DMS153 treated with DMSO at 0.1 percent for 48 hours (cell line): ENCODE measurements around the gene CAND2.
"Not testable (repeated sequence)": the region's sequence is repeated elsewhere in the genome, so short reads cannot be mapped to it uniquely, and the experiment has no call there.

ENCODE experiments used
- DNase-seq: peaks from one replicate; lab custom pipeline; 2025; ENCODE audit not compliant: unreplicated experiment; lab: John Stamatoyannopoulos, UW

Gene CAND2

DNA sequence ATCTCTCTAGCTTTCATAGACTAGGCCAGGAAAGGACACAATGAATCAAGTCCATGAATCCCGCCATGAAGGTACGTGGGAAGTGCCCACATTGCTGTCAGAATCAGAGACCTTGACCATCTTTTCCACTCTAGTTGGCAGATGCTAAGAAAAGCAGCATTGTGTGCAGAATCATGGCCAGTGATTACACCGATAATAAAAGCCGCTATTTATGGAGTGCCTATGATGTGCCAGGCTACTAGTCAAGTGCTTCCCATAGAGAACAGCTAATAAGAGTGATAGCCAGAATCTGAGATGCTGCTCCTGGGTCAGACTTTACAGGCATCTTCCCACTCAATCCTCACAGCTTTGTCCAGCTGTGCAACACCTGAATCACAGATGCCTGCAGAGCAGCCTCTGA lies 58.1 kb downstream of the CAND2 start:
- no peak for DNase-seq

DNA sequence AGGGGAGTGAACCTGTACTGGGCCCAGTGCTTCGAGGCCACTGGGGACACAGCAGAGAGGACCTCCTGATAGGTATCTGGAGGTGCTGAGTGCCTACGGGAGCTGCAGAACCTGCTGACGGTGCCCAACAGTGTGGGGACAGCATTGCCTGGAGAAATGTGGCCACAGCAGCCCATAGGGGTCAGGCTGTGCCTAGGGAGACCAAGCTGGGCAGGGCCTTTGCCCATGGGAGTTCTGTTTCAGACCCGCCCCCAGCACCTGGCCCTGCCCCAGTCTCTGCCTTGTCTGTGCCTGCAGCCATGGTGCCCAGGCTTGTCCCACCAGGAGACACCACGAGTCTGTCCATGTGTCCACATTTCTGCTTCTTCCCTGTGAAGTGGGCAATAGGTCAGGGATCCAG lies 60.1 kb downstream of the CAND2 start:
- DNase-seq, result no peak

DNA sequence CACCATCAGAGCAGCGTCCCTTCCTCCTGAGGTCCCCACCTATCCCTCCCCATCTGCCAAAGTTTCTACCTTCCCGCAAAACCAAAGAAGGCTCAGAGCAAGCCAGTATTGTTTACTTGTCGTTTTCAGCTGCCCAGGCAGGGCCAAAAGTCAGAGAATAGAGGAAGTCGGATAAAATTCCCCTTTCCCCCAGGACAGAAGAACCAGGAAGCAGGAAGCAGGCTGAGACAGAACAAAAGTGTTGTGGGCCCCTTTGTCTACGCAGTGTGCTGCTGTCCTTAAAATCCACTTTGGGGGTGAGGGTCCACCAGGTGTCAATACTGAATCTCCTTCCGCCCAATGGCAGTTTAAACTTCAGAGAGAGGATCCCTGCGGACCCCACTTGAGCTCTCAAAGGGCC lies 63.4 kb downstream of the CAND2 start:
- no peak for DNase-seq

DNA sequence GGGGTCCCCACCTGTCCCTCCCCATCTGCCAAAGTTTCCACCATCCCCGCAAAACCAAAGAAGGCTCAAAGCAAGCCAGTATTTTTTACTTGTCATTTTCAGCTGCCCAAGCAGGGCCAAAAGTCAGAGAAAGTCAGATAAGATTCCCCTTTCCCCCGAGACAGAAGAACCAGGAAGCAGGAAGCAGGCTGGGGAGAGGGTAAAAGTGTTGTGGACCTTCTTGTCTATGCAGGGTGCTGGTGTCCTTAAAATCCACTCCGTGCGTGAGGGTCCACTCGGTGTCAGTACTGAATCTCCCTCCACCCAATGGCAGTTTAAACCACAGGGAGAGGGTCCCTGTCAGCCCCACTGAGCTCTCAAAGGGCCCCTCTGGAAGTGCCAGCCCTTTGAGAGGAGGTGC lies 65.1 kb downstream of the CAND2 start:
- DNase-seq, result no peak

DNA sequence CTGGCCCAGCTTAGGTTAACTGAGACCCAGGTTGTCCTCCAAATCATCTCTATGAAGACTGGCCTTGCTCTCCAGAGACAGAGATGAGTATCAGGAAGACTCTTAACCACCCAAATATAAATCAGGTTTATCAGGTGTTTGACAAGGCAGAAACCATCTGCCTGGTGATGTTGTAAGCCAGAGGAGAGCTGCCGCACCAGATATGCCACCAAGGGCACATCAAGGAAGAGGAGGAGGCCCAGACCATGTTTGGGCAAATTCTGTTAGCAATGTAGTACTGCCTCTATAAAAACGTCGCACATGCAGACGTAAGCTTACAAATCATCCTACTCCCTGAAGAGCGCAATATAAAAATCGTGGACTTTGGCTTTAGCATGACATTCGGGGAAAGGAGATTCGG lies 65.9 kb downstream of the CAND2 start:
- no peak for DNase-seq

DNA sequence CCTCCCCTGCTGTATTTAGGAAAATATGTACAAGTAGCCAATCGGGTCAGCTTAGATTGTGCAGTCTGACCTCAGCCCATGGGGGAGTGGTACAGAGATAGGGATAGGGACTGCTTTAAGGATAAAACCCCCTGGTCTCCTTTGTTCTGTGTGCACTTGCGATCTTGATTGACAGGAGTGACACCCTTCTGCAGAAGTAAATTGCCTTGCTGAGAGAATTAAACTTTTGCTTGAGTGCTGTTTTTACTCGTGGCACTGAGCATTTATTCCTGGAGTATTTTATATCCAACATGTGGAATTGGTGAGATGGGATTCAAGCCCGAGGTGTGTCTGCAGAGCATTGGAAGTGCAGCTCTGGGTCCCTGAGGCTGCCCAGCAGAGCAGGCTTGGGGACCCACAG lies 68.8 kb downstream of the CAND2 start:
- DNase-seq, result no peak

DNA sequence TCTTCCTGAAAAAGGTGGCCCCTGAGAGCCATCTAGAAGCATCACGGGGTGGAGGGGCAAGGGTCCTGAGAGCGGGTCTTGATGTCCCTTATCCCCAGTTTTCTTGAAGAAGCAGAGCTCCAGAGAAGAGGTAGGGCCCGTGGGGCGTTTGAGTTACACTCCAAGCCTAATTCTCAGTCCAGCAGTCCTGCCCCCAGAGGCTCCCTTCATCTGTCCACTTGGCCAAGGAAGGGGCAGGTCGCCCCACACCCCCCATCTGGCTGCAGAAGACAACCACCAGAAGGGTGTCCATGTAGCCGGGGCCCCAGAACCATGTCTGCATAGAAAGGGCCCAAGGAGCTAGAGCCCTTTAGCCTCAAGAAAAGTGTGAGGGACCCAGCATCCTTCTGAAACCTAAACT lies 70.4 kb downstream of the CAND2 start:
- DNase-seq, result no peak

DNA sequence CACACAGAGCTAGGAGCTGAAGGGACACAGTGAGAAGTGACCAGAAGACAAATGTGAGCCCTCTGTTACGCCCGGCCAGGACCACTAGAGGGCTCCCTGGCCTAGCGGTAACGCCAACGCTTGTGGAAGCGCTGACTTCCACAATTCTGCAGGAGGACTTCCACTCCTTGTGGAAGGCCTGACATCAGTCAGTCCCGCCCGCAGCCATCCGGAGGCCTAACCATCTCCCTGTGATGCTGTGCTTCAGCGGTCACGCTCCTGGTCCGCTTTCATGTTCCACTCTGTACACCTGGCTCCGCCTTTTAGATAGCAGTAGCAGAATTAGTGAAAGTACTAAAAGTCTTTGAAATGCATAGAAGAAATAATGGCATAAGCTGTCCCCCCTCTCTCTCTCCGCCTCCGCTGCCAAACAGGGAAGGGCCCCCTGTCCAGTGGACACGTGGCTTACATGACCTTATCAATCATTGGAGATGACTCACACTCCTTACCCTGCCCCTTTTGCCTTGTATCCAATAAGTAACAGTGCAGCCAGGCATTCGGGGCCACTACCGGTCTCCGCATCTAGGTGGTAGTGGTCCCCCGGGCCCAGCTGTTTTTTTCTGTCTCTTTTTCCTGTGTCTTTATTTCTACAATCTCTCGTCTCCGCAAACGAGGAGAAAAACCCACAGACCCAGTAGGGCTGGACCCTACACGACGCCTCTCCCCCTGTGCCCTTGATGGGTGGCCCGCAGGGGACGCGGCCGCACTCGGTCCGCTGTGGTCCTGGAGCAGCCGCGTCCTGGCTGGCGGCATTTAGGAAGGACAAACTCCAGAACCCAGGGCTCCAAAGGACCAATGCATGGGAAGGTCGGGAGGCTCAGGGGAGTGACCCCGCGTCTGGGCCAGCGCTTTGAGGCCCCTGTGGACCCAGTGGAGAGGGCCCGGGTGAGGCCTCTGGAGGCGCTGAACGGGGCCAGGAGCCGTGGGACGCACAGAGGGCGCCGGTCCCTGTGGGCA lies 71.9 kb downstream of the CAND2 start:
- peak; percentile 8 for DNase-seq

DNA sequence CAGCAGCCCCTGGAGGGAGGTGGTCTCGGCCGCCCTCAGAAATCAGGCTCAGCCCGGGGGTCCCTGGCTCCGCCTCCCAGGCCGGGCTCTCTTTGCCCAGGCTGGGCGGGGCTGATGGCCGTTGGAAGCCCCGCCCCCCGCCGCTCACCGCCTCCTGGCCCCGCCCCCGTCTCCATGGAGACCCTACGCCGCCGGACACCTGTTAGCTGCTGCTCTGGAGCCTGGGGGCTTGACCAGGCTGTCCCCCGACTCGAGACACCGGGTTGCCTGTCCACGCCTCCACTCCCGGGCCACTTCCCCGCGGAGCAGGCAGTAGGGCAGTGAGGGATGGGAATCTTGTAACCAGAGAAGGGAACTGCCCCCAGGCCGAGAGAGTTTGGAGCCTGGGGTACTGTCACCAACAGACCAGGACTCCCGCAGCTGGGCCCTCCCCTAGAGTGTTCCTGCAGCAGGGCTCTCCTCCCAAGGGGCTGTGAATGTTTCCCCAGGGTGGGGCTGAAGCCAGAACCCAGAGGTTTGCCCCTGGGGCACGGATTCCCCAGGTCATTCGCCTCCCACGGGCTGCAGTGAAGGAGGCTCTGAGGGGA lies 72.6 kb downstream of the CAND2 start:
- no peak for DNase-seq

DNA sequence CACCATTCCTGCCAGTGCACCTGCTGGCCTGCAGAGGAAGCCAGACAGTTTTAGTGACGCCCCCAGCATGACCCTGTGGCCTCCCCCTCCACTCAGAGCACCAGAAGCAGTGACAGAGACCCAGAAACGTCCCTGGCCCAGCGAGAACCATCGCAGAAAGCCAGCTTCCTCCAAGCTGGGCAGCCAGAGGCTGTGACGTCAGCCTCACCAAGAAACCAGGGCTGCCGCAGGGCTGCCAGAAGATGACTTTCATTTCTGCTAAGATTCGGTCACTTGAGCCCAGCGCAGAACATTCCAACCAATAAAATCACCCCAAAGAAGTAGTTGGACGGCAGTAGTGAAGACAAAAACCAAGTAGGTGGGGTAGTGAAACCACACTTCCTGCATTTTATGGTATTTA lies 74.5 kb downstream of the CAND2 start:
- no peak for DNase-seq

DNA sequence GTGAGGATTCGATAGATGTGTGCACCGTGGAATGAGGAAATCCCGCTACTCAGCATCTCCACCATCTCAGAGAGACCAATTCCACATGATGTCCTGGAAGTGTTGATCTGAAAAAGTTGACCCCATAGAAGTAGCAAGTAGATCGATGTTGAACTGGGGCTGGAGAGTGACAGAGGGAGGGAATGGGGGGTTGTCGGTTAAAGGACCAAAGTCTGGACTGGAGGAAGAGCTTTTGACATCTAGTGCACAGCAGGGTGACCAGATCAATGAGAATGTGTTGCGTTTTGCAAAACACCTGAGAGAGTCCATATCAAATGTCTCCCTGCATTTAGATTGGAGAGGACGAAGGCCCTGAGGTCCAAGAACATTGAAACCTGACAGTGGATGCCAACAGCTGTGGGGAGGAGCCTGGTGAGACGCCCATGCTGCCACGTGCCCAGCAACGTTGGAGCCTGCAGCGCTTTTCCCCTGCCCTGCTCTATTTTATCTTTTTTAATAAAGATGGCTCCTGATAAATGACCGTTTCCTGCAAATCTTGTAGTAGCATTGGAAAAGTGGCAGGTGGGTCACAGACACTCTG lies 75.0 kb downstream of the CAND2 start:
- DNase-seq, result no peak

DNA sequence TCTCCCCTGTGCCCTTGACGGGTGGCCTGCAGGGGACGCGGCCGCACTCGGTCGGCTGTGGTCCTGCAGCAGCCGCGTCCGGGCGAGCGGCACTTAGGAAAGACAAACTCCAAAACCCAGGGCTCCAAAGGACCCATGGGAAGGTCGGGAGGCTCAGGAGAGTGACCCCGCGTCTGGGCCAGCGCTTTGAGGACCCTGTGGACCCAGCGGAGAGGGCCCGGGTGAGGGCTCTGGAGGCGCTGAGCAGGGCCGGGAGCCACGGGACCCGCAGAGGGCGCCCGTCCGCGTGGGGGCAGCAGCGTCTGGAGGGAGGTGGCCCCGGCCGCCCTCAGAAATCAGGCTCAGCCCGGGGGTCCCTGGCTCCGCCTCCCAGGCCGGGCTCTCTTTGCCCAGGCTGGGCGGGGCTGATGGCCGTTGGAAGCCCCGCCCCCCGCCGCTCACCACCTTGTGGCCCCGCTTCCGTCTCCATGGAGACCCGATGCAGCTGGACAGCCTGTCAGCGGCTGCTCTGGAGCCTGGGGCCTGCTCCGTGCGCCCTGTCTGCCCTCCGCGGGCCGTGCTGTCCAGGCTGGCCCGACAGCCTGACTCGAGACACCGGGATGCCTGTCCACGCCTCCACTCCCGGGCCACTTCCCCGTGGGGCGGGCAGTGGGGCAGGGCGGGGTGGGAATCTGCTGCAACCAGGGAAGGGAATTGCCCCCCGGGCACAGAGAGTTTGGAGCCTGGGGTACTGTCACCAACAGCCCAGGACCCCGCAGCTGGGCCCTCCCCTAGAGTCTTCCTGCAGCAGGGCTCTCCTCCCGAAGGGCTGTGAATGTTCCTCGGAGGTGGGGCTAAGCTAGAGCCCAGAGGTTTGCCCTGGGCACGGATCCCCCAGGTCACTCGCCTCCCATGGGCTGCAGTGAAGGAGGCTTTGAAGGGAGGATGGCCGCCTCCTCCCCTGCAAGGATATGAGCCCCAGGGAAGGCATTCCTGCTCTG lies 79.7 kb downstream of the CAND2 start:
- no peak for DNase-seq

DNA sequence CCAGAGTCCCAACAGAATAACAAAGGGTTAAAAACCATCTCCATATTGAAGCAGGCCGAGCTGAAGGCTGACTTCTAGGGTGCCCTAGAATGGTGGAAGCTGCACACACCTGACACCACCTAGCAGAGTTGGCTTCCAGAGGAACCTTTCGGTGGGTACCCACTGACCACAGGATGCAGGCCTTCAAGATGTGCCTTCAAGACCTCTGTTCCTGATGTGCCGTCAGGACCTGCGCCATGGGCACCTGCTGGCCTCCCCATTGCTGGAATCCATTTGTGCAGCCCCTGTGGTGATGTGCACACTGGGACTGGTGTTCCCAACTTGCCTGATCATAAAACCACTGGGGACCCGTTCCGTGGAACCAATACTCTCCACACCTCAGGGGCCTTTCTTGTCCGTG lies 80.6 kb downstream of the CAND2 start:
- no peak for DNase-seq

DNA sequence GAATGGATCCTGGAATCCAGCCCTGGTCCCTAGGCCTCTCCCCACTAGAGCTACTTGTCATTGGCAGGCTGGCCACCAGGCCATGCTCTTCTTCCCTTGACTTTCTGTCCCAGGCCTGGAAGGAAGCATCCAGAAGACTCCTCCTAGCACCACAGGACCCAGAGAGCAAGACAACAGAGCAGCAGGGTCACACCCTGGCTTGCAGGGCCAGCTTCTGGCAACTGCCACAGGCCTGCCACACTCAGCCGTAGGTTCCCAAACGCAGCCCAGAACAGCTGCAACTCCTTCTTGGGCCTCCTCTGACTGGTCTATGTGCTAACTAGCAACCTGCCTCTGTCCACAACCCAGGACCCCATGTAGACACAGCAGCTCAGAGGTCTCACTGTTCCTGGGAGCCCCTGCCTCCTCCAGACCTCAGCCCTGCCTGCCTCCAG lies 81.7 kb downstream of the CAND2 start:
- DNase-seq, result no peak

DNA sequence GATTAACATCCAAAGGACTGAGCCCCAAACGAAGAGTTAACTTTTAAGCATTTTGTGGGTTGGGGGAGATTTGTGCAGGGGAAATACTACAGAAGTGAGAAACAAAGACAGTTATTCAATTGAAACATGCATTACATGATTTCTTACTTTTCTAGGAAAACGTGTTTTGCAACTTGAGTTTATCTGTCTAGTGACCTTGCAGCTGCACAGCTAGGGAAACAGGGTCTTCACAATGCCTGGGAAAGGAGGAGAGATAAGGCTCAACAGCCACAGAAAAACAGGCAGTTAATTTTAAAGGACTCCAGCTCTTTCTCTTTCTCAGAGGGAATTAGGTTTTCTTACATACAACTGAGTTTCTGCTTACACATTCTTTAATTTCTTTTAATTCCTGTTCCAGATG lies 82.3 kb downstream of the CAND2 start:
- DNase-seq, result not testable (repeated sequence)

DNA sequence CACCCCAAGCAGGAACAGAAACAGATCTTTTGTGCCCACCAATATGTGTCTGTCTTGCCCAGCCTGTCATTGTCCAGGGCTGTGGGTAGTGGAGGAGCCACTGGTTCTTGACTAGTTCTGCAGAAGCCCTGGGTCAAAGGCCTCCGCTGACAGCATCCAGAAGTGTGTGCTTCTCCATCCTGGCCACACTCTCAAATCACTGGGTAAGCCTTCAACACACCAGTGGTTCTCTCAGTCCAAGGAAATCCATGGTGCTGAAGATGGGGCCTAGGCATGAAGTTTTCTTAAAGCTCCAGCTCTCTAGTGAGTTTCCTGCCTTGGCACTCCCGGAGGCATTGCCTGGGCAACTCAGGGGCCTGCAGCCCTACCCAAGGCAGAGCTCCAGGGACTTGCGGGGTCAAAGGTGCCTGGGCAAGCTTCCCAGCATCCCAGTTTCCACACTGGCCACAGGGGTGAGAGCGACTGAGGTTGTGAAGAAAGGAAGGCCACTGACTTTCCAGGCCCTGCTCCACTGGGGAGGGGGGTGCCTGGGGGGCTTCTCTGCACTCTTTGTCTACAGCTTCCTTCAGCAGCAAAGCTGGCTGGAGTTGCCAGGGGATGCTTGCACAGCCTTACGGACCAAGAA lies 82.8 kb downstream of the CAND2 start:
- no peak for DNase-seq

DNA sequence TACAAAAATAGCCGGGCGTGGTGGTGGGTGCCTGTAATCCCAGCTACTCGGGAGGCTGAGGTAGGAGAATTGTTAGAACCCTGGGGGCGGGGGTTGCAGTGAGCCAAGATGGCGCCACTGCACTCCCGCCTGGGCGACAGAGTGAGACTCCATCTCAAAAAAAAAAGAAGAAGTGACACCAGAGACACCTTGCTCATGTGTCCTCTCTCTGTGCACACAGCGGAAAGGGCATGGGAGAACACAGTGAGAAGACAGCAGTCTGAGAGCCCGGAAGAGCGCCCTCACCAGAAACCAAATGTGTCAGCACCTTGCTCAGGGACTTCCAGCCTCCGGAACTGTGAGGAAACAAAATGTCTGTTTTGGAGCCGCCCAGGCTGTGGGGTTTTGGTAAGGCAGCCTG lies 85.4 kb downstream of the CAND2 start:
- not testable (repeated sequence) for DNase-seq

DNA sequence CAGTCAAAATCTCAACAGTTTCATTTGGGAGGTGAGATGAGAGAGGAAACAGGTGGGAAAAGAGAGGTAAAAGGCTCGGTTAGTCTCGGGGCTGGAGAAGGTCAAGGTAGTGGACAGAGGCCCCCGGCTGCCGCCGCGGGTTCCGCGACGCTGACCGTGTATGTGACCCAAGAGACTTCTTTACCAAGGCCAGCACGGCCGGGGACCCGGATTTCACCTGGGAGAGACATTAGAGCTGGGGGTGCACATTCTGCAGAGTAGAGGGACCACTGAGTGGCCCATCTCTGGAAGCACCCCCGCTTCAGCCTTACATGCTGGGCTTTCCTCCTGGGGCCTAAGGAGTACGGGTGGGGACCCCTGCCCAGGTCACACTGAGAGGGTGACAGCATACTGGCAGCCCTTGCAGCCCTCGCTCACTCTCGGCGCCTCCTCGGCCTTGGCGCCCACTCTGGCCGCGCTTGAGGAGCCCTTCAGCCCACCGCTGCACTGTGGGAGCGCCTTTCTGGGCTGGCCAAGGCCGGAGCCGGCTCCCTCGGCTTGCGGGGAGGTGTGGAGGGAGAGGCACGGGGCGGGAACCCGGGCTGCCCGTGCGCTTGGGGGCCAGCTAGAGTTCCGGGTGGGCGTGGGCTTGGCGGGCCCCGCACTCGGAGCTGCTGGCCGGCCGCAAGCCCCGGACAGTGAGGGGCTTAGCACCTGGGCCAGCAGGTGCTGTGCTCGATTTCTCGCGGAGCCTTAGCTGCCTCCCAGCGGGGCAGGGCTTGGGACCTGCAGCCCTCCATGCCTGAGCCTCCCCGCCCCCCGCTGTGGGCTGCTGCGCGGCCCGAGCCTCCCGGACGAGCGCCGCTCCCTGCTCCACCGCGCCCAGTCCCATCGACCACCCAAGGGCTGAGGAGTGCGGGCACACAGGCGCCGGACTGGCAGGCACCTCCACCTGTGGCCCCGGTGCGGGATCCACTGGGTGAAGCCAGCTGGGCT lies 86.1 kb downstream of the CAND2 start:
- DNase-seq, result no peak

DNA sequence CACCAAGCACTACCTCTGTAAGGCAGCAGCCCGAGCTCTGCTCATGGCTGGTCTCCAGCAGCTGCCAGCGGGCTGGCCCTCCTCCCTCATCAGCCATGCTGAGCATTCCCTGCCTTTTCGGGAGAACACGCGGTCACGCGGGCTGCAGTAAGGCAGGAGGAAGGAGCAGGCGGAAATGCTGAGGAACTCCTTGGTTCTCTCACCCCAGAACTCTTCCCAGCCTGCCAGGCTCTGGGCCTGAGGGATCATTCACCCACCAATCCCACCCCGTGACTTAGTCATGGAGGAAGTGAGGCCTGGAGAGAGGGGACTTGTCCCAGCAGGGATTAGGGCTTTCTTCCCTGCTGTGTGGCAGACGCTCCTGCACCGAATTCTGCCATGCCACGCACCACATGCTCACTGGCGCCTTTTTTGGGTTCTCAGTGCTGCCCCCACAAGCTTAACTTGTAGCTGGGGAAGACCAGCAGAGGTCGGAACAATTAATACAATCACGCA lies 87.8 kb downstream of the CAND2 start:
- no peak for DNase-seq
